HG02610 (cell line): ENCODE measurements around the gene CDK1.

Experiments
- ATAC-seq: cut with Tn5 transposase; IDR thresholded peaks from one replicate; pipeline ENCODE4 v1.9.1; 2021; ENCODE audit warnings: mild to moderate bottlenecking, moderate library complexity; ENCODE audit not compliant: unreplicated experiment

Gene CDK1

DNA sequence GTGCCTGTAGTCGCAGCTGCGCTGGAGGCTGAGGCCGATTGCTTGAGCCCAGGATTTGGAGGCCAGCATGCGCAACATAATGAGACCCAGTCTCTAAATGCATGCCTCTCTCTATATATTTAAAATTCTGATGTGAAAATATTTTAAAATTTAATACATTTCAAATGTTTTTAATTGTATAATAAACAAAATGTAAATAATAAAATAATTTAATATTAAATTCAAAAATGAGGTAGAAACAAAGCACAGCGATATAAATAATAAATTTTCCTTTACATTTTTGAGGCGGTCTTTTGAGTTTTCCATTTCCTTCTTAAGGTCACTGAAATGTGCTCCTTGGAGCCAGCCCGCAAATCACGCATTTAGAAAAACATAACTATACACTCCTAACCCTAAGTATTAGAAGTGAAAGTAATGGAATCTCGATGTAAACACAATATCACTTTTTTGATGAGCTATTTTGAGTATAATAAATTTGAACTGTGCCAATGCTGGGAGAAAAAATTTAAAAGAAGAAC lies 523 bp upstream of the CDK1 start:
- ATAC-seq = peak; percentile 8

DNA sequence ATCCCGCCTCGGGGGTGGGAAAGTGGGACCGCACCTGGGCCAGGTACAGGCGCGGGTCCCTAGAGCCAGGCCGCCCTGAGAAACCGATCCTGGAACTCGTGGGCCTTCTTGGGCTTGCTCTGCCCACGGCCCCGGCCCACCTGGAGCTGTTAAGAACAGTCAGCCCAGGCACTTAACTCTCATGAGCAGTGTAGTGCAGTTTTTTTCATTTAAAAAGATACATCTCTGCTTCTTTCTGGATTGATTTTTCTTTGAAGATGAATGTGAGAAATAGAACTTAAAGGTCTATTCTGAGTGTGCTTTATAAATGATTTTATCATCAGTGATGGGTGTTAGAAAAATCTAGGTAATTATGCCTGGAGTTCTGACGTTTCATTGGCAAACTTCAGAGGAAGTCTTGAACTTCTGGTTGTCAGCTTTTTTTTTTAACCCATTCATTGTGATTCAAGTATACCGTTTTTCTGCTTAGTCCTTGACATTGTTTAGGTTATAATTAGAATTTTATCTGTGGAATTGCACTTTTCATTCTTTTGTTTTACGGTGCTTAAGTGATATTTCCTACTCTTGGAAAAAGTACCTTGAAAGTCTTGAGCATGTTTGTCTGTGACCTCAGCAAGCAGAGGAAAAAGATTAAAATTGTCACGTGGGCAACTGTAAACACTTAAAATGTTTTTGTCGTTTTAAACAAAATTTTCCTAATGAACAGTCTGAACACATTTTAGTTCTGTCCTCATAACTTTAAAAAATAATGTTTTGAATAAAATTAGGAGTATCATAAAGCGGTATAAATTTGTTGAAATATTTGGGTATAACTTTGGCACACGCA lies 906 bp downstream of the CDK1 start:
- ATAC-seq = peak; percentile 16

DNA sequence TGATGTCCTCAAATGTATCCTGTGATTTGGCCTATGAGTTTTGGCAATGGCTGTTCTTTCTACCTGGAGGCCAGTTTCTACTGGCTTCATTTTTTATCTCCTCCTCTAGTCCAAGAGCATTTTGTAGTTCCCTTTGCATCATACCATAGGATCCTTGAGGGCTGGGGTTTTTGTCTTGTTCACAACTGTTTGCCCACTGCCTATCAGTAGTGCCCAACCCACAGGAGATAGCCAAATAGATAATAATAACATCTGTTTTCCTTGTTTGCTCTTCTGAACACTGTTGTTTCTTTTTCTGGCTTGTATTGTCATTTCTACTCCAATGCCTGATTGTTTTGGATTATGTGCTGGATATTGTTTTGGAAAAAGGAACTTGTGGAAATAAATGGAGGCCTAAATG lies 3.4 kb downstream of the CDK1 start:
- no peak for ATAC-seq

DNA sequence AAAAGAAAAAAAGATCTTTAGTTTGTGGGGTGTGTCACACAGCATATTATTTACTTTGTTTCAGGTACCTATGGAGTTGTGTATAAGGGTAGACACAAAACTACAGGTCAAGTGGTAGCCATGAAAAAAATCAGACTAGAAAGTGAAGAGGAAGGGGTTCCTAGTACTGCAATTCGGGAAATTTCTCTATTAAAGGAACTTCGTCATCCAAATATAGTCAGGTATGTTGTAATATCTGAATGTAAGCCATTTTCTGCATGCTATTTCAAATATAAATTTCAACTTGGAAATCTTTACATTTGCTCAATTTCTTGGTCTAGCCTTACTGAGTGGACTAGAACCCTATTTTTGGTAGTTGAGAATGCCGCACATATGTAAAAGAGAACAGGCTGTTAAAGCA lies 6.4 kb downstream of the CDK1 start:
- ATAC-seq = no peak

DNA sequence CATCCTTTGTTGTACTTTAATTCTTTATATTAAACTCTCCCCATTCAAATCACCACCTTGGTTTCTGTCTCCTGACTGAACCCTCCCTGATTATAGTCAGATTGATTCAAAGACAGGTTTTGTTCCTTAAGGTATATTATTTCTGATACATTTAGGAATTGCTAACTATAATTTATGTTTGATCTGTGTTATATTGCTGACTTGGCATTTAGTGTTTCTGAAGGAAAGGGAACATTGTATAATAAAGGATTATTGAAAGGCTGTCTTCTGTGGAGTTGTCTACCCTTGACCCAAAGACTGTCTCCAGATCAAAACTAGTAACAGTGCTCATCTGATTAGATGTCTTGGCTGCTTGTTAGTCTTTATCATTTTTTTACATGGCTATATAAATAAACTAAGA lies 10.3 kb downstream of the CDK1 start:
- ATAC-seq = no peak

- ATAC-seq = no peak
Observed at GRCh38 chr10:60789340-60789739, 11.1 kb downstream of the CDK1 start.

DNA sequence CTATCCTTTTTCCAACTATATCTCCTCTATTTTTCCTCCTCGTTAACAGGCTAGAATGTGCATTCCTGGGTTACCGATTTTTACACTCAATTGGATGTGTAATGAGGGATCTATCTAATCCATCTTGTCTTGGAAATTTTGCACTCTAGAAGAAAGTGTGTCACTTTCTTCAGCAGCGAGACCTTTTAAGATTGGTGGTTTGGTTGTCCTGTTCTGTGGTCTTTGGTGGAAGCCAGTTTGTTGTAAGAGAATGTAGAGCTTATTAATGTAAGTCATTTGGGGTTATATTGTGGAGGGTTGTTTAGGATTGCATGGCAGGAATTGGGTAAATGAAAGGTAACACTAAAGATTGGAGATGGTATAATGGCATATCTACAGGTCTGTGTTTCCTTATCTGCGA lies 16.7 kb downstream of the CDK1 start:
- ATAC-seq = no peak

DNA sequence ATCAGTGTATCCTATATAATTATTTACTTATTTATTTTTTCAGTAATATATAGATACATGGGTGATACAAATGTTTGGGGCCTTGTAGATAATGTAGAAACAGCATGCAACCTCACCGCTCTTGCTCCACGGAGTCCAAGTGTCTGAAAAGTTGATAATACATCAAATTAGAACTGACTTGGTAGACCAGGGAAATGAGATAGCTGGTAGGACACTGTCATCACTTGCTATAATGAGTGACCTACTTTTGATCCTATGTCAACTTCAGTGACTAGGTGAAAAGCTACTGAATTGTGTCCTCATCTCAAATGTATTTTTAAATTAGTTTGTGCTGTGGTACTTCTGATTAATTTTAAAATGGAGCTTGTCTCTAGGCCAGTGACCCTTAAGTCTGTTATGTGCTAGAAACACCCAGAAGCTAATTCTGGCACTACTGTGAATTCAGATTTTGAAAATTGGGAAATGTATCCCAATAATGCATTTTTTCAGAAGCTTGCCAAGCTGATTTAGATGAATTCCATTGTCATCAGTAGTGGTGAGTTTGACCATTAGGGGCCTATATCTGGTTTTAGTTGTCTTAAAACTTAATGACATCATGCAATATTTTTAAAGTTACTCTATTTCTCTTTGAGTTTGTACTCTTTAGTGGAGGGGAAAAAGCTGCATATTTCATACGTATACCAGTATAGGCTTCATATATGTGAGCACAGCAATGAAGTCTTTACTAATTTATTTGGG lies 17.4 kb downstream of the CDK1 start:
- no peak for ATAC-seq

DNA sequence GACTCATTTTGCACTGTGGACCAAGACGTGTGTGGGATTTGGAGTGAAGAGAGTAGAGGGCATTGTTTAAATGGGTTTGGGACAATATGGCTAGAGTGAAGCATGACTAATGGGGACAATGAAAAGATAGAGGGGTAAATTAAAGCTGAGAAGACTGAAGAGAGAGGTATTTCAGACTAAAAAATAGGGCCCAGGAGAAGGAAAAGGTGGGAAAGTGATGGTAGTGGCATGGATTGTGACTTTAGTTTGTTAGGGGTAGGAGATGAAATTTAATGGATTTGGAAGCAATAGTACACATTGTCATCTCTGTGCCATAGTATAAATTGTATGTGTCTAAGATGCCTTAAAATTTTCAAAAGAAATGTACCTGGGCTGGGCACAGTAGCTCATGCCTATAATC lies 18.2 kb downstream of the CDK1 start:
- ATAC-seq = no peak

DNA sequence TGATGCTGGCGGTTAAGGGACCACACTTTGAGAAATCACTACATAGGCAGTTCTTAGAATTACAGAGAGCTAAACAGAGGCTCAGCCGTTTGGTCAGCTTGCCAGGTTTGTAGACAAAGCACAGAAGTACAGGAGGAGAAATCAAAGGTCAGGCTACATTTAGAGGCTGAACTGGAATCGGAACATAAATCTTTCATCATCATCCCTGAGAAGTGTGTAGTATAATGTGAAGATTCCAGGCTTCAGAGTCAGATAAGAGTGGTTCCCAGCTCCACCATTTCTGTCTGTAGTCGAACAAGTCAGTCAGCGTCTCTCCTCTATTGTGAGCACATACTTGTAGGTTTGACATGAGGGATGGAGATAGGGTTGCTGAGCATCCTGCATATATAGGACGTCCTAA lies 18.9 kb downstream of the CDK1 start:
- ATAC-seq = no peak

DNA sequence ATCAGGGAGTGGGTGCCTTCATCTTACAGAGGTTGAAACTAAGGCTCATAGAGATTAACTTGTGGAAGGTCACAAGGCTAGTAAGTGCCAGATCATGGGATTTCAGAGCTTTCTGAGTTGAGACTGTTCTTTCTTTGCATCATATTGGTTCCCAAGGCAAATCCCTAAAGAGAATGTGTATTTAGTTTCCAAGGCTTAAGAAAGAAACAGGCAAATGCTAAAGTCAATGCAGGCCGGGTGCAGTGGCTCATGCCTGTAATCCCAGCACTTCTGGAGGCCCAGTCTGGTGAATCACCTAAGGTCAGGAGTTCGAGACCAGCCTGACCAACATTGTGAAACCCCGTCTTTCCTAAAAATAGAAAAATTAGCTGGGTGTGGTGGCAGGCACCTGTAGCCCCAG lies 19.8 kb downstream of the CDK1 start:
- ATAC-seq = no peak

DNA sequence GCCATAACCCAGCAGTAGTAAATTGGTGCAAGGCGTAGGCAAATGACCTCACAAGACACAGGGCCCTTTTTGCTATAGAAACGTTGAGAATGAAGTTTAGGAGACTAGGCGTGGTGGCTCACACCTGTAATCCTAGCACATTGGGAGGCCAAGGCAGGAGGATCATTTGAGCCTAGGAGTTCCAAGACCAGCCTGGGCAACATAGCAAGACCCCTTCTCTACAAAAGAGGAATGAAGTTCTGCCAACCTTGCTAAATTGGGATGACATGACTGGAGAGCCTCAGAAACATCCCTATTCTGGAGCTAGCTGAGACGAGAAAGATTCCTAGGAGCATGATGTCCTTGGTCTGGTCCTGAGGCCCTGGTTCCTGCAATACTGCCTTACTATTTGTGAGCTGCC lies 20.6 kb downstream of the CDK1 start:
- ATAC-seq = no peak

GRCh38 chr10:60799971-60800650 lies 21.8 kb downstream of the CDK1 start:
- no peak for ATAC-seq

GRCh38 chr10:60800918-60801317 lies 22.6 kb downstream of the CDK1 start:
- no peak for ATAC-seq

DNA sequence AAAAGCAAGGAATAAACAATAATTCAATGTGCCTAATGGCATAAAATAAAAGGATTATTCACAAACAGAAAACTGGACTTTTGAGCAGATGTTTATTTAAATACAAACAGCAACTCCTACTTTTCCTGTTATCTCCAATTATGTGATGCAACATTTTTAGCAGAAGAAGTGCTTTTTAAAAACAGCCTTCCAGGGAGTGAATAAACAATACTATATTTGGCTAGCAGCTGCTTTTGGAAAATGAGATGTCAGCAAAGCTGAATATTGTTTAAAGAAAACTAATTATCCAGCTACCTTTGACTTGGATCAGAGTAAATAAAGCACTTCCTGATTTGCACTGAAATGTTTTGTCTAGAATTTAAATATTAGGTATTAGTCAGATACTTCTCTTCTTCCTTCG lies 23.2 kb downstream of the CDK1 start:
- ATAC-seq = no peak

GRCh38 chr10:60803433-60803832 lies 25.2 kb downstream of the CDK1 start:
- no peak for ATAC-seq

DNA sequence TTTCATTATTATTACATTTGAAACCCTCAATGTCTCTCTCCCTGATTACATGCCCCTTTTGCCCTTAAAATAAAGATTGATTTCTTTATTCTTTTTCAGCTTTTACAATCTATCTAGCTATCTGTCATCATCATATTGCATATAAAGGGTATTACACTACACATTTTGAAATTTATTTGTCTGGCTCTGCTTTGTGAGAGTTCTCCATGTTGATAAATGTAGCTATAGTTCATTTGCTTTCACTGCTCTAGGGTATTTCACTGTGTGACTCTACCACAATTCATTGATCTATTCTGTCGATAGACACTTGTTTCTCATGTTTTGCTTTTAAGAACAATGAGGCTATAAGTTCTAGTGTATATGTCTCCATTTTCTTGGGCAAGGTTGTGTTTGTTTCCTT lies 25.6 kb downstream of the CDK1 start:
- no peak for ATAC-seq

- ATAC-seq = no peak
Observed at GRCh38 chr10:60806921-60807320, 28.6 kb downstream of the CDK1 start.

GRCh38 chr10:60807499-60807898 lies 29.2 kb downstream of the CDK1 start:
- no peak for ATAC-seq

DNA sequence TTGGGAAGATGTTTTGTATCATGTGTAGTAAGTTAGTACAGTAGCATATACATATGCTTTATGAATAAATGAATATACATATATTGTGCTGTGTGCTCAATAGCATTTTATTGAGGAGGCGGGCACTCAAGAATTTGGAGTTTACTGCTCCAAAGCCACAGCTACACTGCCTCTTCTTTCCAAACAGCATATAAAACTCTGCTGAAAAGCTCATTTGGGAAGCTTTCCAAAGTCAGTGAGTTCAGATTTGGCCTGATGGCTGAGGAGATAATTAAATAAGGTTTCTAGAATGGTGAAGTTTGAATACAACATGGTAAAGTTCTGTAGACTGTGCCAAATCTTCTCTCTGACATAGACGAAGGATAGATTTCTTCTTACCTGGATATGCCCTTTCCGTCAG lies 29.8 kb downstream of the CDK1 start:
- ATAC-seq = no peak

GRCh38 chr10:60809157-60809556 lies 30.9 kb downstream of the CDK1 start:
- no peak for ATAC-seq
